Measurements from ENCODE around the gene TMEM94.

The TMEM94 gene

DNA sequence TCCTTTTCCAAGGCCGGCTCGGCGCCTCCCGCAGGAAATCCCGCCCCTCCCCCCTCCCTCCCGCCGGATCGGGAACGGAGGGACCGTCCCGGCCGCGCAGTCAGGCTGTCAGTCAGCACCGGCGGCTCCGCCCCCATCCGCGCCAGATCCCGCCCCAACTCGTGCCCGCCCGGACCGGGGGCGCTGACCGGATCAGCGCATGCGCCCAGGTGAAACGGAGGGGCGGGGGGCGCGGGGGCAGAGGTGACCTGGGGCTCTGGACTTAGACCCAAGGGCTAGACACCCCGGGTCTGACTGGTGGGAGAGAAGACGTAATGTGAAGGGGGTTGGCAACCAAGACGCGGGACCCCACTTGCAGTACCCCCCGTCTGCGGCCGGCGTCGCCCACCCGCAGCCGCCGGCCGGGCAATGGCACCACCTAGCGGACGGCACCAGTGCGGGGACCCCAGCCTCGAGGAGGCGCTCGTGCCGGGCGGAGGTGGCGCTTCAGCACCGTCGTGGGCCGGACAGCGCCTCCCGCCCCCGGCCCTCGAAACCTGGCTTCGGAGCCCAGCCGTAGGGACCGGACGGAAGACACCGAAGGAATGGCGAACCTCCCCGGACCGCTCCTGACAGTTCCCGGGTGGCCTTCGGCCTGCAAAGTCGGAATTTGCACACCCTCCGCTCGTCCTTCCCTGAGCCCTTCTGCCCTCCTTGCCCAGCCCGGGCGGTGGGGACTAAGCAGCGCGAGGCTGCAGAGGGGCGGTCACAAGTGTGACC, 59.2 kb downstream of the TMEM94 start, which contains the start of gene CASKIN2:
TSS of gene CASKIN2 (minus strand) at position 42 of the 759 bp plus-strand sequence. CDS start 1,733 bp downstream, outside the sequence.
- Histone ChIP-seq H3K27me3 (ENCODE audit: control insufficient read depth, insufficient read depth, low read length) (no peaks in the 10 kb centered on the region), H3K79me2 (peaks cover 2% of the 10 kb centered on the region), H3K27ac (peak within 1 kb of the TSS; percentile 89)

GRCh38 chr17:75516255-75516618, 59.8 kb downstream of the TMEM94 start, which contains the start of gene TSEN54:
TSEN54 (plus strand) TSS chr17:75516528; CDS start chr17:75516561, 33 bp downstream.
- peaks cover 8% of the 10 kb centered on the region for H3K4me1 ChIP-seq
- no peaks in the 10 kb centered on the region for H3K9me3 ChIP-seq (ENCODE audit: control insufficient read depth, low read length)
- peak within 1 kb of the TSS; percentile 100 for H2AFZ ChIP-seq
- no peaks in the 10 kb centered on the region for H3K36me3 ChIP-seq (ENCODE audit: control insufficient read depth, insufficient read depth, low read length)
- TF ChIP-seq CTCF (IDR thresholded peaks at IDR 0.05) = no peak
- peak within 1 kb of the TSS; percentile 84 for H3K9ac ChIP-seq
- H3K4me3 ChIP-seq (ENCODE audit: low read depth, low read length) = peak within 1 kb of the TSS; percentile 70
- H3K4me2 ChIP-seq (ENCODE audit: low read length) = peak within 1 kb of the TSS; percentile 88
- H3K79me2 ChIP-seq = peaks cover 2% of the 10 kb centered on the region
- H3K27ac ChIP-seq = peak within 1 kb of the TSS; percentile 89
- H3K27me3 ChIP-seq (ENCODE audit: control insufficient read depth, insufficient read depth, low read length) = no peaks in the 10 kb centered on the region

More for the DNA sequence above, 59.2 kb downstream of the TMEM94 start, which contains the start of gene CASKIN2:
- peak within 1 kb of the TSS; percentile 100 for H2AFZ ChIP-seq
- H3K36me3 ChIP-seq (ENCODE audit: control insufficient read depth, insufficient read depth, low read length) = no peaks in the 10 kb centered on the region
- H3K4me3 ChIP-seq (ENCODE audit: low read depth, low read length) = peak within 1 kb of the TSS; percentile 70
- peak within 1 kb of the TSS; percentile 84 for H3K9ac ChIP-seq
- peak; percentile 99 for TF ChIP-seq CTCF (IDR thresholded peaks at IDR 0.05)
- no peaks in the 10 kb centered on the region for H3K9me3 ChIP-seq (ENCODE audit: control insufficient read depth, low read length)
- peaks cover 8% of the 10 kb centered on the region for H3K4me1 ChIP-seq
- H3K4me2 ChIP-seq (ENCODE audit: low read length) = peak within 1 kb of the TSS; percentile 85

- Histone ChIP-seq H3K4me1 (peaks cover 6% of the 10 kb centered on the region), H3K36me3 (ENCODE audit: control insufficient read depth, insufficient read depth, low read length) (no peaks in the 10 kb centered on the region)
Measured at GRCh38 chr17:75516619-75517296, 60.3 kb downstream of the TMEM94 start.

GRCh38 chr17:75517297-75517865, 60.9 kb downstream of the TMEM94 start:
- peaks cover 4% of the 10 kb centered on the region for H3K4me1 ChIP-seq
- H2AFZ ChIP-seq = peak overlapping the region; percentile 91
- peak overlapping the region; percentile 53 for H3K9ac ChIP-seq
- peak overlapping the region; percentile 64 for H3K4me3 ChIP-seq (ENCODE audit: low read depth, low read length)
- no peaks in the 10 kb centered on the region for H3K27me3 ChIP-seq (ENCODE audit: control insufficient read depth, insufficient read depth, low read length)
- H3K36me3 ChIP-seq (ENCODE audit: control insufficient read depth, insufficient read depth, low read length) = no peaks in the 10 kb centered on the region
- peak; percentile 10 for TF ChIP-seq CTCF (IDR thresholded peaks at IDR 0.05)
- H3K27ac ChIP-seq = no peak overlapping the region
- no peaks in the 10 kb centered on the region for H3K9me3 ChIP-seq (ENCODE audit: control insufficient read depth, low read length)
- peaks cover 2% of the 10 kb centered on the region for H3K79me2 ChIP-seq
- H3K4me2 ChIP-seq (ENCODE audit: low read length) = peak overlapping the region; percentile 88

More at GRCh38 chr17:75516619-75517296, 60.3 kb downstream of the TMEM94 start:
- peak overlapping the region; percentile 91 for H2AFZ ChIP-seq
- H3K4me3 ChIP-seq (ENCODE audit: low read depth, low read length) = peak overlapping the region; percentile 64
- no peaks in the 10 kb centered on the region for H3K9me3 ChIP-seq (ENCODE audit: control insufficient read depth, low read length)
- no peak for TF ChIP-seq CTCF (IDR thresholded peaks at IDR 0.05)
- H3K27ac ChIP-seq = peak overlapping the region; percentile 51
- peak overlapping the region; percentile 53 for H3K9ac ChIP-seq
- no peaks in the 10 kb centered on the region for H3K27me3 ChIP-seq (ENCODE audit: control insufficient read depth, insufficient read depth, low read length)
- H3K79me2 ChIP-seq = peaks cover 2% of the 10 kb centered on the region
- peak overlapping the region; percentile 88 for H3K4me2 ChIP-seq (ENCODE audit: low read length)
